ENCODE results near the gene PDE9A.
"Not testable (repeated sequence)": the region's sequence is repeated elsewhere in the genome, so short reads cannot be mapped to it uniquely, and the experiment has no call there.

The PDE9A gene

DNA sequence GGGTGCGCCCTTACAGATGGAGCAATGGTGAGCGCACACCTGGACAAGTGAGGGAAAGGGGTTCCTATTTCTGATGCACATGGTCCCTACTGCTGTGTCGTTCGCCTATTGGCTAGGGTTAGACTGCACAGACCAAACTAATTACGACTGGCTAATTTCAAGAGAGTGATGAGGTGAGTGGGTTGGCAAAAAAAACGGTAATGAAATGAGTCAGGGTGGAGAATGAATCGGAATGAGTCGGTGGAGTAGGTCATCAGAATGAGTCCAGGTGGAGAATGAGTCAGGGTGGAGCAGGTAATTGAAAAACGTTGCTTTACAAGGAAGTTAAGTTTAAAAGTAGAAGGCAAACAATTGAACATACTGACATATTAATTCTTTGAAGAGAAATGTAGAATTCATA is 146.1 kb downstream of the PDE9A start:
- DNase-seq: no peak
- H3K79me2 ChIP-seq (ENCODE audit: low read length): no peaks in the 10 kb centered on the region
- no peaks in the 10 kb centered on the region for H3K36me3 ChIP-seq (replicated peaks; ENCODE audit: insufficient read depth, low read length)
- no peak overlapping the region for H3K9ac ChIP-seq (ENCODE audit: low read length)
- no peaks in the 10 kb centered on the region for H4K20me1 ChIP-seq (ENCODE audit: insufficient read depth, low read length)
- H2AFZ ChIP-seq (ENCODE audit: low read length): no peak overlapping the region
- H3K27ac ChIP-seq (ENCODE audit: low read length): no peak overlapping the region
- H3F3A ChIP-seq (ENCODE audit: insufficient read depth, low read length): no peaks in the 10 kb centered on the region
- H3K9me2 ChIP-seq (replicated peaks; ENCODE audit: insufficient read depth, low read length): no peaks in the 10 kb centered on the region
- H3K4me3 ChIP-seq (ENCODE audit: low read length): no peak overlapping the region
- peaks cover 86% of the 10 kb centered on the region for H3K27me3 ChIP-seq (replicated peaks; ENCODE audit: insufficient read depth, low read length)
- TF ChIP-seq EZH2 (optimal IDR thresholded peaks at IDR 0.05; ENCODE audit: low read depth, low read length) (no peak), EZH2phosphoT487 (IDR thresholded peaks at IDR 0.05; ENCODE audit: low read length) (no peak)
- TF ChIP-seq, protein P1, sequence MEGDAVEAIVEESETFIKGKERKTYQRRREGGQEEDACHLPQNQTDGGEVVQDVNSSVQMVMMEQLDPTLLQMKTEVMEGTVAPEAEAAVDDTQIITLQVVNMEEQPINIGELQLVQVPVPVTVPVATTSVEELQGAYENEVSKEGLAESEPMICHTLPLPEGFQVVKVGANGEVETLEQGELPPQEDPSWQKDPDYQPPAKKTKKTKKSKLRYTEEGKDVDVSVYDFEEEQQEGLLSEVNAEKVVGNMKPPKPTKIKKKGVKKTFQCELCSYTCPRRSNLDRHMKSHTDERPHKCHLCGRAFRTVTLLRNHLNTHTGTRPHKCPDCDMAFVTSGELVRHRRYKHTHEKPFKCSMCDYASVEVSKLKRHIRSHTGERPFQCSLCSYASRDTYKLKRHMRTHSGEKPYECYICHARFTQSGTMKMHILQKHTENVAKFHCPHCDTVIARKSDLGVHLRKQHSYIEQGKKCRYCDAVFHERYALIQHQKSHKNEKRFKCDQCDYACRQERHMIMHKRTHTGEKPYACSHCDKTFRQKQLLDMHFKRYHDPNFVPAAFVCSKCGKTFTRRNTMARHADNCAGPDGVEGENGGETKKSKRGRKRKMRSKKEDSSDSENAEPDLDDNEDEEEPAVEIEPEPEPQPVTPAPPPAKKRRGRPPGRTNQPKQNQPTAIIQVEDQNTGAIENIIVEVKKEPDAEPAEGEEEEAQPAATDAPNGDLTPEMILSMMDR (IDR thresholded peaks at IDR 0.05; ENCODE audit: low read length): no peak
- H3K9me3 ChIP-seq (replicated peaks; ENCODE audit: insufficient read depth, low read length): no peaks in the 10 kb centered on the region
- no peaks in the 10 kb centered on the region for H3K4me1 ChIP-seq (ENCODE audit: low read length)
- no peak overlapping the region for H3K4me2 ChIP-seq (ENCODE audit: low read depth, low read length)

DNA sequence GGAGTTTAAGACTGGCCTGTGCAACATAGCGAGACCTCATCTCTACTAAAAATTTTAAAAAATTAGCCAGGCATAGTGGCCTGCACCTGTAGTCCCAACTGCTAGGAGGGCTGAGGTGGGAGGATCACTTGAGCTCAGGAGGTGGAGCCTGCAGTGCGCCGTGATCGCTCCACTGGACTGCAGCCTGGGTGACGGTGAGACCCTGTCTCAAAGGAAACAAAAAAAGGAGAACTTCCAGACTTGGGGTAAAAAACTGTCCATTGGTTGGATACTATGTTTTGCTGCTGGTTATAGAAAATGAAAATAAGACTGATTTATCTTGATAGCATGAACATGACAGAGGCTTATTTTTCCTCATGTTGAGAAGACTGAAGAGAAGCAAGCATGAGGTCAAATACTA is 146.5 kb downstream of the PDE9A start:
- Histone ChIP-seq H3K4me1 (ENCODE audit: low read length) (no peaks in the 10 kb centered on the region), H3K27me3 (replicated peaks; ENCODE audit: insufficient read depth, low read length) (peaks cover 83% of the 10 kb centered on the region), H4K20me1 (ENCODE audit: insufficient read depth, low read length) (no peaks in the 10 kb centered on the region), H3K4me3 (ENCODE audit: low read length) (no peak overlapping the region), H2AFZ (ENCODE audit: low read length) (no peak overlapping the region), H3K9me3 (replicated peaks; ENCODE audit: insufficient read depth, low read length) (no peaks in the 10 kb centered on the region), H3K9me2 (replicated peaks; ENCODE audit: insufficient read depth, low read length) (no peaks in the 10 kb centered on the region), H3K79me2 (ENCODE audit: low read length) (no peaks in the 10 kb centered on the region), H3K27ac (ENCODE audit: low read length) (no peak overlapping the region), H3K9ac (ENCODE audit: low read length) (no peak overlapping the region), H3K4me2 (ENCODE audit: low read depth, low read length) (no peak overlapping the region), H3F3A (ENCODE audit: insufficient read depth, low read length) (no peaks in the 10 kb centered on the region), H3K36me3 (replicated peaks; ENCODE audit: insufficient read depth, low read length) (no peaks in the 10 kb centered on the region)
- TF ChIP-seq EZH2 (optimal IDR thresholded peaks at IDR 0.05; ENCODE audit: low read depth, low read length) (no peak), EZH2phosphoT487 (IDR thresholded peaks at IDR 0.05; ENCODE audit: low read length) (no peak)
- TF ChIP-seq, protein P1 (IDR thresholded peaks at IDR 0.05; ENCODE audit: low read length): no peak
- DNase-seq: no peak

DNA sequence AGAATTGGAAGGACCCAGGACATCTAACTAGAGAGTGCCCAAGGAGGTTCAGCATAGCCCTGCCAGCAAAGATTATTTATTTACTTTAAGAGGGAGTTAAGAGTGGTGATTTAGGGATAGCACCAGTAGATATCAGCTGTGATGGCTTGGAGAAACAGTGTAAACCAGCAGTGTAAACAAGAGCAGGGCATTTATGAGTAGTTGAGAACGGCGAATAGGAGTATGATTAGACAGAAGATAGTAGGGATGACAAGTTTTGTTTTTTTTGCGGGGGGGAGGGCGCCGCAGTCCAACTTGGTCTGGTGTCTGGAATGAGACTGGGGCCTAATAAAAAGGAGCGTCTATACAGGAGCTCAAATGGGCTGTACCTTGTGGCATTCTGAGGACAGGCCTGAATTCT is 148.2 kb downstream of the PDE9A start:
- not testable (repeated sequence) for H3K9me3 ChIP-seq (replicated peaks; ENCODE audit: insufficient read depth, low read length); H3K79me2 ChIP-seq (ENCODE audit: low read length); H3K9me2 ChIP-seq (replicated peaks; ENCODE audit: insufficient read depth, low read length); H3K4me1 ChIP-seq (ENCODE audit: low read length); DNase-seq; H4K20me1 ChIP-seq (ENCODE audit: insufficient read depth, low read length); H3K4me2 ChIP-seq (ENCODE audit: low read depth, low read length); H3K27ac ChIP-seq (ENCODE audit: low read length); H2AFZ ChIP-seq (ENCODE audit: low read length); H3K9ac ChIP-seq (ENCODE audit: low read length); H3F3A ChIP-seq (ENCODE audit: insufficient read depth, low read length); H3K4me3 ChIP-seq (ENCODE audit: low read length); H3K36me3 ChIP-seq (replicated peaks; ENCODE audit: insufficient read depth, low read length)
- peaks cover 81% of the 10 kb centered on the region for H3K27me3 ChIP-seq (replicated peaks; ENCODE audit: insufficient read depth, low read length)

DNA sequence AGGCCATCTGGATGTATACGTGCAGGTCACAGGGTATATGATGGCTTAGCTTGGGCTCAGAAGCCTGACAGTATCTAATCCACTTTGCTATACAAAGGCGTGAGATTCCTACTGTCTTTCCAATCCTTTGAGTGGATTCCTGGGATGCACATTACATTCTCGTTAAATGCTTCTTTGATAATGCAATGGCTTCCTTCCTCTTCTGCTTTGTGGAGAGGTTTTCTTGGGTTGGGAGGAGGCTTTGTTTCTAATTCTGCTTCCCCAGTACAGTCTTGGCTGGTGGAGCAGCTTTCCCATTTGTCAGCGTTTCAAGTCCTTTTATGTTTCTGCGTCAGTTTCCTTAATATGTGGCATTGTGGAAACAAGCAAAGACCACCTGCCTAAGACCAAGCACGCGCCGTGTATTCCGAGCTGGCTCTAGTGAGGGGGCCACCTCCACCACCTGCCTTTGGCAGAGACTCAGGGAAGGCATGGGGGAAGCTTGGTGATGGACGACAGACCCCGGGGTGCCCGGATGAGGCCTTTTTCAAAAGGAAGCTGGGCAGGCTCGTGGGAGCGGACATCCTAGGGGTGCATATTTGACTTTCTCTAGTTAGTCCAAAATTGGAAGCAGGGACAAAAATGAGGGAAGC is 153.2 kb downstream of the PDE9A start:
- Histone ChIP-seq H3K36me3 (replicated peaks; ENCODE audit: insufficient read depth, low read length) (no peaks in the 10 kb centered on the region), H3K9ac (ENCODE audit: low read length) (no peak overlapping the region), H3K79me2 (ENCODE audit: low read length) (no peaks in the 10 kb centered on the region), H3K4me1 (ENCODE audit: low read length) (no peaks in the 10 kb centered on the region), H3K27ac (ENCODE audit: low read length) (no peak overlapping the region), H3F3A (ENCODE audit: insufficient read depth, low read length) (no peaks in the 10 kb centered on the region), H3K9me3 (replicated peaks; ENCODE audit: insufficient read depth, low read length) (no peaks in the 10 kb centered on the region), H3K27me3 (replicated peaks; ENCODE audit: insufficient read depth, low read length) (peaks cover 86% of the 10 kb centered on the region), H3K9me2 (replicated peaks; ENCODE audit: insufficient read depth, low read length) (no peaks in the 10 kb centered on the region), H2AFZ (ENCODE audit: low read length) (no peak overlapping the region), H4K20me1 (ENCODE audit: insufficient read depth, low read length) (no peaks in the 10 kb centered on the region), H3K4me3 (ENCODE audit: low read length) (no peak overlapping the region), H3K4me2 (ENCODE audit: low read depth, low read length) (no peak overlapping the region)
- TF ChIP-seq EZH2 (optimal IDR thresholded peaks at IDR 0.05; ENCODE audit: low read depth, low read length): no peak
- TF ChIP-seq, protein P1 (IDR thresholded peaks at IDR 0.05; ENCODE audit: low read length): no peak
- DNase-seq: no peak

DNA sequence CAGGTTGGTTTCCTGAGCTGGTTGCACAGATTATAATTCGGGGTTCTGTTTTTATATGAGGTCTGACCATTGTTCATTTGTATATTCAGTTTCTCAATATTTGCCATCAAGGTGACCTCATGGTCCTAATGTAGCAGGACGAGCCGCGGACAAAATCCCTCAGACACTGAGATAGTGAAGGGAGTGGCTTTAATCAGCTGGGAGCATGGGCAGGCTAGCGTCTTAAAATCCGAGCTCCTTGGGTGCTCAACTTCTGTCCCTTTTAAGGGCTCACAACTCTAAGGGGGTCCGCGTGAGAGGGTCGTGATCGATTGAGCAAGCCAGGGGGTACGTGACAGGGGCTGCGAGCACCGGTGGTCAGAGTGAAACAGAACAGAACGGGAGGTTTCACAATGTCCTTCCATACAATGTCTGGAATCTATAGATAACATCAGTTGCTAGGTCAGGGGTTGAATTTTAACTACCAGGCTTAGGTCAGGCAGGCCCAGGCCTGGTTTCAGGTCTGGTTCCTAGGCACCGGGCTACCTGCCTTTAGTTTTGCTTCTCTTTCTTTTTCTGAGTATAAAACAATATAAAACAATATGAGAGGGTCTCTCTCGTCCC is 154.0 kb downstream of the PDE9A start:
- H3K9me2 ChIP-seq (replicated peaks; ENCODE audit: insufficient read depth, low read length); H2AFZ ChIP-seq (ENCODE audit: low read length); H3K4me1 ChIP-seq (ENCODE audit: low read length); H3K4me2 ChIP-seq (ENCODE audit: low read depth, low read length); H3K79me2 ChIP-seq (ENCODE audit: low read length); H3F3A ChIP-seq (ENCODE audit: insufficient read depth, low read length); H3K36me3 ChIP-seq (replicated peaks; ENCODE audit: insufficient read depth, low read length); DNase-seq; H3K9ac ChIP-seq (ENCODE audit: low read length); H4K20me1 ChIP-seq (ENCODE audit: insufficient read depth, low read length); H3K4me3 ChIP-seq (ENCODE audit: low read length); H3K27ac ChIP-seq (ENCODE audit: low read length); H3K9me3 ChIP-seq (replicated peaks; ENCODE audit: insufficient read depth, low read length): not testable (repeated sequence)
- peaks cover 87% of the 10 kb centered on the region for H3K27me3 ChIP-seq (replicated peaks; ENCODE audit: insufficient read depth, low read length)
